ENCODE data around the gene SLC34A3. TPM values are rescaled to one million over a fixed set of nuclear protein-coding genes. Genes with fewer than 3 reads are reported as not detected.

Gene SLC34A3
- total RNA-seq, 1 donor from 2014 or later = 0.25 TPM

DNA sequence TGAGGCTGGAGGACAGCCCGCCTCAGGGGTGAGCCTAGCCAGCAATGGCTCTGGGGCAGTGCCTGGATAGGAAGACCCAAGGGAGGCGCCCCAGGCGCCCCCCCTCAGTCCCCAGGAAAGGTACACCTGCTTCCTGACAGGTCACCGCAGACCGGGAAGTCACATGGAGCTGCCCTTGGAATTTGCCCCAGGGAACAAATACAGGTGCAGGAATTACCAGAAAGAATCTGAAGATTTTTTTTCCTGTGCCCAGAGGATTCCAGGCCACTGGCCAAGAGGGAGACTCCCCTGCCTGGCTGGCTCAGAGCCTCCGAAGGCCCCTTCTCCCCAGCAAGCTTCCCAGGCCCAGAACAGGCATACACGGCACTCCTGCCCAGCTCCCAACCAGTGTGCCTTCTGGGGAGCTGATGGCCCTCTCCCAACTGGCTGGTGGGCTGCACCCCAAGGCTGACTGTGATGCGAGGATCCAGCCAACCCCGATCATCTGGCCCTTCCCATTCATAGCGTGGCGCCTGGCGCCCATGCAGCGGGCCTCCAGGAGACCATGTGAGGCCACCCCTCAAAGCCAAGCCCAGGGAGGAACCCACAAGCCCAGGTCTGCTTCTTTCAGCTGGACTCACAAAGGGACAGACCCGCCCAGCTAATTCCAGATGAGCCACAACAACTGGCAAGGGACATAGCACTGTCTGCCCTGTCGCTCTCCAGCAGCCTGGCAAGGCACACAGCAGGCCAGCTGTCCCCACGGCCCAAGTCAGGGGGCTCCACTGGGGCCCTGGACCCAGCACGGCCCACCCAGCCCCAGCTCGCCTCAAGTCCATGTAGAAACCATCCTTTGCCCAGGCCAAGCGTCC lies 32.4 kb upstream of the SLC34A3 start:
- Histone ChIP-seq H3K36me3 (ENCODE audit: control insufficient read depth, insufficient read depth, low read length) (no peaks in the 10 kb centered on the region), H3K27me3 (ENCODE audit: control insufficient read depth, insufficient read depth, low read length) (no peaks in the 10 kb centered on the region), H3K4me3 (ENCODE audit: low read depth, low read length) (no peak overlapping the region)
- TF ChIP-seq, protein P1, sequence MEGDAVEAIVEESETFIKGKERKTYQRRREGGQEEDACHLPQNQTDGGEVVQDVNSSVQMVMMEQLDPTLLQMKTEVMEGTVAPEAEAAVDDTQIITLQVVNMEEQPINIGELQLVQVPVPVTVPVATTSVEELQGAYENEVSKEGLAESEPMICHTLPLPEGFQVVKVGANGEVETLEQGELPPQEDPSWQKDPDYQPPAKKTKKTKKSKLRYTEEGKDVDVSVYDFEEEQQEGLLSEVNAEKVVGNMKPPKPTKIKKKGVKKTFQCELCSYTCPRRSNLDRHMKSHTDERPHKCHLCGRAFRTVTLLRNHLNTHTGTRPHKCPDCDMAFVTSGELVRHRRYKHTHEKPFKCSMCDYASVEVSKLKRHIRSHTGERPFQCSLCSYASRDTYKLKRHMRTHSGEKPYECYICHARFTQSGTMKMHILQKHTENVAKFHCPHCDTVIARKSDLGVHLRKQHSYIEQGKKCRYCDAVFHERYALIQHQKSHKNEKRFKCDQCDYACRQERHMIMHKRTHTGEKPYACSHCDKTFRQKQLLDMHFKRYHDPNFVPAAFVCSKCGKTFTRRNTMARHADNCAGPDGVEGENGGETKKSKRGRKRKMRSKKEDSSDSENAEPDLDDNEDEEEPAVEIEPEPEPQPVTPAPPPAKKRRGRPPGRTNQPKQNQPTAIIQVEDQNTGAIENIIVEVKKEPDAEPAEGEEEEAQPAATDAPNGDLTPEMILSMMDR (IDR thresholded peaks at IDR 0.05; ENCODE audit: insufficient read depth, low read length, poor library complexity, severe bottlenecking) = no peak
- DNase-seq (ENCODE audit: low read depth) = no peak

DNA sequence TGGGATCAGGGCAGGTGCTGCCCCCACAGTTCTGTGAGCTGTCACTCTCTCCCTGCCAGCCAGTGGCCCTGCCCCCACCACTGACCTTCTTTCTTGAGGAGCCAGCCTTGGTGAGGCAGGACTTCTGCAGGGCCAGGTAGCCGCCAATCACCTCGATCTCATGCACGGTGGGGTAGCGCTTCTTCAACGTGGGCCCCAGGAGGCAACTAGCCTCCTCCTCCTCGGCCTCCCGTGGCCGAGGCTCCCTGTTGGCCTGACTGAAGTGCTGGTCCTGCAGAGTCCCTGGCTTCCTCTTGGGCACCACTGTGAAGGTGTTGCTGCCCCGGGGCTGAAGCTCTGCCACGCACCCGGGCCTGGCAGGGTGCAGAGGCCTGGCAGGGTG lies 31.8 kb upstream of the SLC34A3 start:
- Histone ChIP-seq H3K36me3 (ENCODE audit: control insufficient read depth, insufficient read depth, low read length) (no peaks in the 10 kb centered on the region), H3K27me3 (ENCODE audit: control insufficient read depth, insufficient read depth, low read length) (no peaks in the 10 kb centered on the region), H3K4me3 (ENCODE audit: low read depth, low read length) (no peak overlapping the region)
- no peak for DNase-seq (ENCODE audit: low read depth)
- TF ChIP-seq, protein P1 (IDR thresholded peaks at IDR 0.05; ENCODE audit: insufficient read depth, low read length, poor library complexity, severe bottlenecking) = no peak

DNA sequence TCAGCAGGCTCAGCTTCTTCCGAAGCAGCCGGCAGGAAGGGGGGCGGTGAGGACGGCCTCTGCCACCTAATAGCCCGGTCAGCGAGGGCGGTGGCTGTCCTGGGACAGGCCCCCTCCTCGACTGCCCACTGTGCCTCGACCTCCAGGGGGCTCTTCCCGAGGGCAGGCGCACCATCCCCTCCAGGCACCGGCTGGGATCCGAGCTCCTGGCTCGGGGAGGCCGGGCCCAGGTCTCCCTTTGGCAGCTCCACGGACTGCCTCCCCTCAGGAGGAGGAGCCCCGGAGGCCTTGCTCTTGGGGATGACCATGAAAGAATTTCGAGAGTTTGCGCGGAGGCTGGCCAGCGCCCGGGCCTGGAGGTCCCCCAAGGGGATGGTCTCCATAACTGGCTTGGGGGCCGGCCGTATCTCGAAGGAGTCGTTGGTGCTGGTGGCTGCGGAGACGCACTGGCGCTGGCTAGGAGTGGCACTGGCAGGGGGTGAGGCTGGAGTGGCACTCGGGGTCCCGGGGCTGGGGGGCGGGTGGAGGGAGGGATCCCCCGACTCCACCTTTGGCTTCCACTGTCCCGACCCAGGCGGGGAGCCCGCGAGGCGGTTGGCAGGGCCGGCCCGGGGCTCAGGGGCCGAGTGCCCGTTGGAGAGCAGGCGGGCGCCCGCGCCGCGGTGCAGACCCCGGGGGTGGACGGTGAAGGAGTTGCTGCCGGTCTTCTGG lies 31.1 kb upstream of the SLC34A3 start:
- Histone ChIP-seq H3K36me3 (ENCODE audit: control insufficient read depth, insufficient read depth, low read length) (no peaks in the 10 kb centered on the region), H3K4me3 (ENCODE audit: low read depth, low read length) (peak overlapping the region; percentile 44), H3K27me3 (ENCODE audit: control insufficient read depth, insufficient read depth, low read length) (no peaks in the 10 kb centered on the region)
- no peak for DNase-seq (ENCODE audit: low read depth)
- TF ChIP-seq, protein P1 (IDR thresholded peaks at IDR 0.05; ENCODE audit: insufficient read depth, low read length, poor library complexity, severe bottlenecking) = no peak

DNA sequence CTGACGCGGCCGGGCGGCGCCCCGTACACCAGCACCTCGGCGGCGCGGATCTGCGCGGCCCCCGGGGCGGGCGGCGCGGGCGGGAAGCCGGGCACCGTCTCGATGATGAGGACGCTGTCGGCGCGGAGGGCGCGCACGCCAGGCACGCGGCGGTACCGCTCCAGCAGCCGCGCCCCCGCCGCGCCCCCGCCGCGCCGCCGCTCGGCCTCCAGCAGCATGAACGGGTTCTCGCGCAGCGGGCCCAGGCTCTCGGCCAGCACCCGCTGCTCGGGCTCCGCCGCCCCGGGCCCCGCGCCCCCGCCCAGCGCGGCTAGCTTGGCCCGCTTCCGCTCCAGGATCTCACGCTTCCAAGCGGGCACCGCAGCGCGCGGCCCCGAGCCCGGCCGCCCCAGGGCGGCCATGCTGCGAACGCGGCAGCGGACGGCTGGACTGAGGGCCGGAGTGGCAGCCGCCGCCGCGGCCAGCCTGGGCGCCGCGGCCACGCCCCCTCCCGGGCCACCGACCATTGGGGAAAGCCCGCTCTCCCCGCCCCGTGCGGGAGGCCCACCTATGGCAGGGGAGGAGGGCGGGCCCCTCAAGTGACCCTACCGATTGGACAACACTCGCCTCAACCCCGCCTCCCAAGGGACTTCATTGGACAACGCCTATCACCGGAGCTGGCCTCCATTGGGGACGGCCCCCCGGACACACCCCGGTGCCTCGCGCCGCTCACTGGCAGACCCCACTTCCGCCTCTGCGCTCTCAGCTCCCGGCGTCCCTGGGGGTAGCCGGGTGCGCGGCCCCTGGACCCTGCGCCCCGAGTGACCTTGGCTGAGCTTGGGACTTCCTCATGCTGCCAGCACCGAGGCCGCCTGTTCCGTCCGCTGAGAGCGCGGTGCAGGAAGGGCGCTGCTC lies 30.1 kb upstream of the SLC34A3 start, which contains the start of gene TPRN:
TSS of gene TPRN (minus strand) at position 431 of the 894 bp plus-strand sequence. CDS start at position 401, 30 bp downstream.
- Histone ChIP-seq H3K36me3 (ENCODE audit: control insufficient read depth, insufficient read depth, low read length) (no peaks in the 10 kb centered on the region), H3K4me3 (ENCODE audit: low read depth, low read length) (peak within 1 kb of the TSS; percentile 79), H3K27me3 (ENCODE audit: control insufficient read depth, insufficient read depth, low read length) (no peaks in the 10 kb centered on the region)
- TF ChIP-seq, protein P1 (IDR thresholded peaks at IDR 0.05; ENCODE audit: insufficient read depth, low read length, poor library complexity, severe bottlenecking) = no peak
- peak; percentile 93 for DNase-seq (ENCODE audit: low read depth)

DNA sequence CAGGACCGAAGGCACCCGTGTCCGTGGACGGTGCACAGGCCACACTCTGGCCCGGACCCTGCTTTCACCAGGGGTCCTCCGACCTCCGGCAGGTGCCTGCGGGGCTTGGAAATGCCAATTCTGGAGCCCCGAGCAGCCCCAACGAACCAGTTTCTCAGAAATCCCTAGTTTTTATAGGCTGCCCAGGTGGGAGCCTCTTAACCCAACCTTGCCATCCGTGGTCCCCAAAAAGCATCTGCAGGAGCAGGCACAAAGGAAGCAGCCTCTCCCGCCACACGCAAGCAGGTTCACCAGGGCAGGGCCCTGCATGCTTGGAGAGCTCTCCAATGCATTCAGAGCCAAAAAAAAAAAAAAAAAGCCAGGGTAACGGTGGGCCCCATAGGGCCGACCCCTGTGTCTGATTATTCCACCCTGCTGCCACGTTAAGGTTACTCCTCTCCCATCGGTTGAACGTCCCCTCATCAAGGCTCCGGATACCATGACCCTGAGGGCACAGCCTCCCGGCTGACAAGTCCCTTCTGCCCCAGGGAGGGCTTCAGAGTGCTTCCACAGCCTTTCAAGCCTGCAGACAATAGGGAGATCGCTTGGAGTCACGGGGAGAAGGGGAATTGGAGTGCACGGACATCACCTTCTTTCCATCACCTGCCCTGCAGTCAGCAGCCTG lies 29.4 kb upstream of the SLC34A3 start:
- TF ChIP-seq, protein P1 (IDR thresholded peaks at IDR 0.05; ENCODE audit: insufficient read depth, low read length, poor library complexity, severe bottlenecking) = no peak
- H3K27me3 ChIP-seq (ENCODE audit: control insufficient read depth, insufficient read depth, low read length) = no peaks in the 10 kb centered on the region
- peak overlapping the region; percentile 79 for H3K4me3 ChIP-seq (ENCODE audit: low read depth, low read length)
- no peak for DNase-seq (ENCODE audit: low read depth)
- no peaks in the 10 kb centered on the region for H3K36me3 ChIP-seq (ENCODE audit: control insufficient read depth, insufficient read depth, low read length)
